K562 (cell line): Measurements from ENCODE around the gene EGF. TPM values are rescaled to one million over a fixed set of nuclear protein-coding genes. Genes with fewer than 3 reads are reported as not detected.

Experiments
- CC2D1A ChIP-seq: fragments of 450-650 bp; IDR thresholded peaks from 2 replicates; pipeline ENCODE4 v1.6.1; 2017; ENCODE audit warnings: mild to moderate bottlenecking
- GTF2A2 ChIP-seq: IDR thresholded peaks from 2 replicates; pipeline ENCODE4 v1.6.1; 2016; ENCODE audit warnings: mild to moderate bottlenecking, missing genetic modification characterization, missing compliant biosample characterization
- HES1 ChIP-seq: fragments of 450-650 bp; IDR thresholded peaks from 2 replicates; pipeline ENCODE4 v1.6.1; 2016; ENCODE audit warnings: low read depth, mild to moderate bottlenecking, moderate library complexity
- ZBTB8A ChIP-seq: fragments of 450-650 bp; IDR thresholded peaks from 2 replicates; pipeline ENCODE4 v1.6.1; 2018; ENCODE audit warnings: mild to moderate bottlenecking, moderate library complexity; ENCODE audit not compliant: partially characterized antibody
- polyA plus RNA-seq, 8 experiments: library from polyadenylated mRNA; depleted of rRNA in 4 of 8; stranded (reverse) in 5 of 8; unstranded in 3 of 8; fragments of >200 nt; fragmentation: Nextera tagmentation in 2 of 8; fragmentation: Illumina TruSeq in 1 of 8; extraction: Ambion mirVana in 2 of 8; extraction: Trizol in 1 of 8; gene quantifications; 2 replicates each; pipeline versions ENCODE4 v1.2.1 to v1.2.3, GENCODE V29; 2011 to 2014; ENCODE audit warnings: inconsistent platforms in 1 of 8, missing spikeins in 1 of 8
- total RNA-seq, 7 experiments: library from RNA; depleted of rRNA in 6 of 7; stranded (reverse); fragments of >200 nt in 6 of 7; fragmentation: Illumina TruSeq in 2 of 7; extraction: Trizol in 2 of 7; gene quantifications; 2 replicates each; pipeline versions ENCODE4 v1.2.1 to v1.2.3, GENCODE V29; 2011 to 2021; ENCODE audit warnings: low replicate concordance in 1 of 7
- TF ChIP-seq, protein P1 (sequence below), 2 experiments: fragments of 450-650 bp; formaldehyde crosslinking in 1 of 2; IDR thresholded peaks; 2 replicates each; pipeline versions ENCODE4 v1.4.0 to v1.6.1; 2014 to 2020; ENCODE audit warnings: mild to moderate bottlenecking in 2 of 2, borderline replicate concordance in 1 of 2, low read depth in 1 of 2

Gene EGF
- total and polyA plus RNA-seq, 9 of the 15 experiments (the other 6 are each of a cell fraction or from before 2014, with no cell fraction given): 0.32 to 3.1 (median 1.3) TPM

DNA sequence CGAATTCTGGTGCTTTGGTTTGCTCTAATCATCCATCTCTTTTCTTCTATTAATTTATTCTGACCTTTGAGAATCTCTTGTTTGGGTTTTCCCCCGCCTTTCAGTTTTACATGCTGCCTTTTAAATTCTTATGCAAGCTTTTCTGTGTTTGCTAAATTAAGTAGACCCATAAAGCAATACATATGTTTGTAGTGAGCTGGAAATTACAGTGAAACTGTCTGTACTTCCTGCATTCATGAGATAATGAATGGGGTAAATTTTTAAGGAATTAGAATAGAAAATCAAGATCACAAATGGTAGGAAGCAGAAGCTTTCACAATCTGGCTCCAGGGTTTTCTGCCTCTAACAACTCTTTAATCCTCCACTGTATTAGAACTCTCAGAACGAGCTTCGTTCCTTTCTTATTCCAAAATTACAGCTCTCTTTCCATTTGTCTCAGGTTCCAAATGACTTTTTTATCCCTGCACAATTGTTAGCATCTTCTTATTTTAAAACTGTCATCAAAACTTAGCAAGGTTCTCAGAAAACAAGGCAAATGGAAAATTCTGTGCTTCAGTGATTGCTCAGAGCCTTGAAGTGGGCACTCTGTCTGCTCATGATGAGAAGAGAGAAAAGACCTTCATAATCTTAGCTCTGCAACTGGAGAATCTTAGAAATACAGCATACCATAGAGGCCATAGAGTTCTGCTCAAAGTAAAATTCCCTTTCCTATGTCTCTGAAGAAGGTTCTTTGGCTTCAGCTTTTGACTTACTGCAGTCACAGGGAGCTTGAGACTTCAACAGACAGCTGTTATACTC, 108.2 kb downstream of the EGF start (continued):
- no peak for TF ChIP-seq HES1
- TF ChIP-seq CC2D1A: no peak
- no peak for TF ChIP-seq ZBTB8A
- TF ChIP-seq GTF2A2 (tag): no peak
- TF ChIP-seq, protein P1, sequence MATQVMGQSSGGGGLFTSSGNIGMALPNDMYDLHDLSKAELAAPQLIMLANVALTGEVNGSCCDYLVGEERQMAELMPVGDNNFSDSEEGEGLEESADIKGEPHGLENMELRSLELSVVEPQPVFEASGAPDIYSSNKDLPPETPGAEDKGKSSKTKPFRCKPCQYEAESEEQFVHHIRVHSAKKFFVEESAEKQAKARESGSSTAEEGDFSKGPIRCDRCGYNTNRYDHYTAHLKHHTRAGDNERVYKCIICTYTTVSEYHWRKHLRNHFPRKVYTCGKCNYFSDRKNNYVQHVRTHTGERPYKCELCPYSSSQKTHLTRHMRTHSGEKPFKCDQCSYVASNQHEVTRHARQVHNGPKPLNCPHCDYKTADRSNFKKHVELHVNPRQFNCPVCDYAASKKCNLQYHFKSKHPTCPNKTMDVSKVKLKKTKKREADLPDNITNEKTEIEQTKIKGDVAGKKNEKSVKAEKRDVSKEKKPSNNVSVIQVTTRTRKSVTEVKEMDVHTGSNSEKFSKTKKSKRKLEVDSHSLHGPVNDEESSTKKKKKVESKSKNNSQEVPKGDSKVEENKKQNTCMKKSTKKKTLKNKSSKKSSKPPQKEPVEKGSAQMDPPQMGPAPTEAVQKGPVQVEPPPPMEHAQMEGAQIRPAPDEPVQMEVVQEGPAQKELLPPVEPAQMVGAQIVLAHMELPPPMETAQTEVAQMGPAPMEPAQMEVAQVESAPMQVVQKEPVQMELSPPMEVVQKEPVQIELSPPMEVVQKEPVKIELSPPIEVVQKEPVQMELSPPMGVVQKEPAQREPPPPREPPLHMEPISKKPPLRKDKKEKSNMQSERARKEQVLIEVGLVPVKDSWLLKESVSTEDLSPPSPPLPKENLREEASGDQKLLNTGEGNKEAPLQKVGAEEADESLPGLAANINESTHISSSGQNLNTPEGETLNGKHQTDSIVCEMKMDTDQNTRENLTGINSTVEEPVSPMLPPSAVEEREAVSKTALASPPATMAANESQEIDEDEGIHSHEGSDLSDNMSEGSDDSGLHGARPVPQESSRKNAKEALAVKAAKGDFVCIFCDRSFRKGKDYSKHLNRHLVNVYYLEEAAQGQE (IDR thresholded peaks at IDR 0.05; ENCODE audit: borderline replicate concordance): no peak
- TF ChIP-seq, protein P1 (CRISPR knock-in tag; IDR thresholded peaks at IDR 0.05; ENCODE audit: low read depth): no peak
- TF ChIP-seq, all 486 proteins: peak for 0
